ENCODE measurements around the gene OXER1. TPM values are rescaled to one million over a fixed set of nuclear protein-coding genes. Genes with fewer than 3 reads are reported as not detected.

OXER1 gene
- total RNA-seq, 2 experiments from 2014 or later, result 0.14 to 0.23 TPM

- peaks cover 36% of the 10 kb centered on the region for H3K27me3 Mint-ChIP-seq
- ChIA-PET CTCF (interaction anchor here (0.9 to 1.0 kb wide), 2 partner anchors 15 to 17 kb away, joined by 3 read pairs; no protein-coding TSS in a partner anchor), POLR2A (interaction anchor here (1.1 kb wide), 1 partner anchor 16 kb away, joined by 3 read pairs; no protein-coding TSS in a partner anchor)
- H3K36me3 Mint-ChIP-seq (ENCODE audit: low read depth), result peaks cover 1% of the 10 kb centered on the region
- H3K27ac Mint-ChIP-seq, result no peak overlapping the region
- H3K4me3 Mint-ChIP-seq, result peak overlapping the region; percentile 10
- peaks cover 37% of the 10 kb centered on the region for H3K4me1 Mint-ChIP-seq
- intact Hi-C loops (cut with DNase I, micrococcal nuclease), result loop anchor here in 1 of 2 experiments (2.0 kb wide), 2 partner anchors 39 to 299 kb away; no protein-coding TSS in a partner anchor
- ATAC-seq (peak; percentile 32), DNase-seq (no peak)
- no peaks in the 10 kb centered on the region for H3K9me3 Mint-ChIP-seq (ENCODE audit: low read depth)
Measured at GRCh38 chr2:42793334-42794270, 29.7 kb upstream of the OXER1 start.

- Mint-ChIP-seq H3K9me3 (ENCODE audit: low read depth) (no peaks in the 10 kb centered on the region), H3K27ac (peak within 1 kb of the TSS; percentile 66), H3K27me3 (peaks cover 39% of the 10 kb centered on the region), H3K36me3 (ENCODE audit: low read depth) (peaks cover 1% of the 10 kb centered on the region), H3K4me3 (peak within 1 kb of the TSS; percentile 70), H3K4me1 (peaks cover 37% of the 10 kb centered on the region)
- ChIA-PET CTCF (interaction anchor here (0.6 to 1.0 kb wide), 4 partner anchors 12 to 129 kb away, joined by 3 read pairs; no protein-coding TSS in a partner anchor), POLR2A (interaction anchor here (1.1 kb wide), 1 partner anchor 16 kb away, joined by 3 read pairs; no protein-coding TSS in a partner anchor)
- peak; percentile 30 for DNase-seq
- peak; percentile 50 for ATAC-seq
- intact Hi-C loops (cut with DNase I, micrococcal nuclease), result loop anchor here in 1 of 2 experiments (2.0 kb wide), 2 partner anchors 38 to 298 kb away; no protein-coding TSS in a partner anchor
Measured at GRCh38 chr2:42792583-42793333, 28.8 kb upstream of the OXER1 start, which contains the start of gene HAAO. TSS of gene HAAO (minus strand) at chr2:42792583. CDS start at chr2:42792536, 47 bp downstream.

GRCh38 chr2:42792087-42792582 lies 28.2 kb upstream of the OXER1 start:
- Mint-ChIP-seq H3K27ac (peak overlapping the region; percentile 66), H3K4me3 (peak overlapping the region; percentile 70), H3K36me3 (ENCODE audit: low read depth) (peaks cover 1% of the 10 kb centered on the region), H3K27me3 (peaks cover 39% of the 10 kb centered on the region), H3K4me1 (peaks cover 35% of the 10 kb centered on the region), H3K9me3 (ENCODE audit: low read depth) (no peaks in the 10 kb centered on the region)
- POLR2A ChIA-PET, result interaction anchor here (1.1 kb wide), 1 partner anchor 15 kb away, joined by 3 read pairs; no protein-coding TSS in a partner anchor
- peak; percentile 47 for DNase-seq
- peak; percentile 57 for ATAC-seq
- CTCF ChIA-PET, result interaction anchor here (0.6 to 1.0 kb wide), 3 partner anchors 13 to 128 kb away, joined by 3 read pairs; no protein-coding TSS in a partner anchor
- intact Hi-C loops (cut with DNase I, micrococcal nuclease), result loop anchor here in 1 of 2 experiments (2.0 kb wide), 2 partner anchors 37 to 297 kb away; no protein-coding TSS in a partner anchor

- Mint-ChIP-seq H3K27me3 (peaks cover 39% of the 10 kb centered on the region), H3K9me3 (ENCODE audit: low read depth) (no peaks in the 10 kb centered on the region), H3K4me3 (peak overlapping the region; percentile 70), H3K4me1 (peaks cover 33% of the 10 kb centered on the region), H3K27ac (no peak overlapping the region), H3K36me3 (ENCODE audit: low read depth) (peaks cover 1% of the 10 kb centered on the region)
- ChIA-PET CTCF (no interaction called here), POLR2A (no interaction called here)
- DNase-seq (no peak), ATAC-seq (no peak)
- intact Hi-C loops (cut with DNase I, micrococcal nuclease), result loop anchor here in 1 of 2 experiments (2.0 kb wide), 2 partner anchors 37 to 297 kb away; no protein-coding TSS in a partner anchor
Measured at GRCh38 chr2:42791606-42792005, 27.7 kb upstream of the OXER1 start.

- peaks cover 21% of the 10 kb centered on the region for H3K4me1 Mint-ChIP-seq
- H3K4me3 Mint-ChIP-seq, result no peak overlapping the region
- H3K36me3 Mint-ChIP-seq (ENCODE audit: low read depth), result peaks cover 1% of the 10 kb centered on the region
- no peak overlapping the region for H3K27ac Mint-ChIP-seq
- peaks cover 37% of the 10 kb centered on the region for H3K27me3 Mint-ChIP-seq
- H3K9me3 Mint-ChIP-seq (ENCODE audit: low read depth), result no peaks in the 10 kb centered on the region
- POLR2A ChIA-PET, result no interaction called here
- CTCF ChIA-PET, result interaction anchor here (0.5 kb wide), 1 partner anchor 9 kb away, joined by 3 read pairs; no protein-coding TSS in a partner anchor
- DNase-seq (no peak), ATAC-seq (no peak)
- intact Hi-C loops (cut with DNase I, micrococcal nuclease), result no loop called here
Measured at GRCh38 chr2:42789751-42790150, 25.8 kb upstream of the OXER1 start.

- H3K4me3 Mint-ChIP-seq, result no peak overlapping the region
- H3K36me3 Mint-ChIP-seq (ENCODE audit: low read depth), result peaks cover 1% of the 10 kb centered on the region
- peaks cover 18% of the 10 kb centered on the region for H3K4me1 Mint-ChIP-seq
- POLR2A ChIA-PET, result no interaction called here
- ATAC-seq (no peak), DNase-seq (no peak)
- intact Hi-C loops (cut with DNase I, micrococcal nuclease), result no loop called here
- H3K27me3 Mint-ChIP-seq, result peaks cover 29% of the 10 kb centered on the region
- no peaks in the 10 kb centered on the region for H3K9me3 Mint-ChIP-seq (ENCODE audit: low read depth)
- H3K27ac Mint-ChIP-seq, result no peak overlapping the region
- CTCF ChIA-PET, result no interaction called here
Measured at GRCh38 chr2:42788882-42789281, 24.9 kb upstream of the OXER1 start.

GRCh38 chr2:42788478-42788793 lies 24.5 kb upstream of the OXER1 start:
- POLR2A ChIA-PET, result no interaction called here
- peaks cover 14% of the 10 kb centered on the region for H3K4me1 Mint-ChIP-seq

GRCh38 chr2:42787788-42788477 lies 24.0 kb upstream of the OXER1 start:
- Mint-ChIP-seq H3K4me3 (no peak overlapping the region), H3K9me3 (ENCODE audit: low read depth) (no peaks in the 10 kb centered on the region), H3K36me3 (ENCODE audit: low read depth) (peaks cover 1% of the 10 kb centered on the region), H3K27ac (no peak overlapping the region), H3K4me1 (peaks cover 11% of the 10 kb centered on the region), H3K27me3 (peaks cover 22% of the 10 kb centered on the region)
- no peak for ATAC-seq
- intact Hi-C loops (cut with DNase I, micrococcal nuclease), result no loop called here
- ChIA-PET CTCF (no interaction called here), POLR2A (no interaction called here)
- DNase-seq, result no peak

More at GRCh38 chr2:42788478-42788793, 24.5 kb upstream of the OXER1 start:
- Mint-ChIP-seq H3K4me3 (no peak overlapping the region), H3K27me3 (peaks cover 25% of the 10 kb centered on the region), H3K36me3 (ENCODE audit: low read depth) (peaks cover 1% of the 10 kb centered on the region), H3K27ac (no peak overlapping the region), H3K9me3 (ENCODE audit: low read depth) (no peaks in the 10 kb centered on the region)
- ATAC-seq (no peak), DNase-seq (no peak)
- intact Hi-C loops (cut with DNase I, micrococcal nuclease), result no loop called here
- CTCF ChIA-PET, result no interaction called here

GRCh38 chr2:42787424-42787787 lies 23.5 kb upstream of the OXER1 start:
- Mint-ChIP-seq H3K4me3 (no peak overlapping the region), H3K36me3 (ENCODE audit: low read depth) (peaks cover 1% of the 10 kb centered on the region), H3K9me3 (ENCODE audit: low read depth) (no peaks in the 10 kb centered on the region), H3K27me3 (peaks cover 22% of the 10 kb centered on the region), H3K27ac (no peak overlapping the region), H3K4me1 (peaks cover 11% of the 10 kb centered on the region)
- ChIA-PET POLR2A (no interaction called here), CTCF (no interaction called here)
- intact Hi-C loops (cut with DNase I, micrococcal nuclease), result no loop called here
- no peak for DNase-seq
- no peak for ATAC-seq

- H3K36me3 Mint-ChIP-seq (ENCODE audit: low read depth), result no peaks in the 10 kb centered on the region
- ChIA-PET POLR2A (no interaction called here), CTCF (no interaction called here)
- DNase-seq, result no peak
- no peak for ATAC-seq
- peaks cover 18% of the 10 kb centered on the region for H3K27me3 Mint-ChIP-seq
- H3K4me1 Mint-ChIP-seq, result peaks cover 7% of the 10 kb centered on the region
- intact Hi-C loops (cut with DNase I, micrococcal nuclease), result no loop called here
- H3K27ac Mint-ChIP-seq, result no peak overlapping the region
- no peak overlapping the region for H3K4me3 Mint-ChIP-seq
- peaks cover under 1% of the 10 kb centered on the region for H3K9me3 Mint-ChIP-seq (ENCODE audit: low read depth)
Measured at GRCh38 chr2:42786561-42787345, 22.8 kb upstream of the OXER1 start.
